GM21526 (cell line): Measurements from ENCODE around the gene SF1.

Experiments used
- ATAC-seq: cut with Tn5 transposase; IDR thresholded peaks from one replicate; pipeline ENCODE4 v1.9.1; 2021; ENCODE audit warnings: moderate library complexity; ENCODE audit not compliant: unreplicated experiment, low FRiP score

The SF1 gene

DNA sequence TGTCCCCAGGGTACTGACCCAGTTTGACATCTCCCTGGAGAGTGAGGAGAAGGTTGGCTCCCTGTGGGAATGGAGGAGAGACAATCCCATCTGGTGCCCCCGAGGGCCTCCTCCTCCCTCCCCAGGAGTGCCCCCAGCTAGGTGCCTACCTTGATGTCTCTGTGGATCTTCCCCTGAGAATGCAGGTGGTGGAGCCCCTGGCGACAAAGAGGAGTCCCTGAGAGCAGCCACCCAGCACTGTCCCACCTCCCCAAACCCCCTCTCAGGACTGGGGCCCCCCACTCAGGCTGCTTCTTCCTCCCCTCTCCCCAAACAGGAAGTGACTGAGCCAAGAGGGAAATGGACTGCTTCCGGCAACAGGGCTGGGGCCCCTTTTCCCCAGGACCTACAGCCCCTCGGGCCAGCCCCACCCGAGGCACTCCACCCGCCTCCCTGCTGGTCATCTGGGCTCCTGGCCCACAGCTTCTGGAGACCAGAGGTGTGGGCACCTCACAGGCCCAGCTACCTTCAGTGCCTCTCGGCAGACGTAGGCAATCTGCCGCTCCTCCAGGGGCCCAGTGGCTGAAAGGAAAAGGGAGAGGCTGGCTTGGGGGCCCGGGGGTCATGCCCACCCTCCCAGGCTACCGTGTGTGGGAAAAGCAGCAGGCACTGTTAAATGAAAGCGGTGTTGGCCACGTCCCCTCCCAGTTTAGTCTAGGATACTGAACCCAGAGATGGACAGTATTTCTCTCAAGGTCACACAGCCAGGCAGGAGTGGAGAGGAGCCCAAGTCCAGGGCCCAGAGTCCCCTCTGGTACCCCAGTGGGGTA lies 23.4 kb upstream of the SF1 start:
- ATAC-seq: no peak

GRCh38 chr11:64801158-64801464 lies 22.8 kb upstream of the SF1 start:
- no peak for ATAC-seq

- ATAC-seq: no peak
Observed at GRCh38 chr11:64800303-64801157, 22.2 kb upstream of the SF1 start.

DNA sequence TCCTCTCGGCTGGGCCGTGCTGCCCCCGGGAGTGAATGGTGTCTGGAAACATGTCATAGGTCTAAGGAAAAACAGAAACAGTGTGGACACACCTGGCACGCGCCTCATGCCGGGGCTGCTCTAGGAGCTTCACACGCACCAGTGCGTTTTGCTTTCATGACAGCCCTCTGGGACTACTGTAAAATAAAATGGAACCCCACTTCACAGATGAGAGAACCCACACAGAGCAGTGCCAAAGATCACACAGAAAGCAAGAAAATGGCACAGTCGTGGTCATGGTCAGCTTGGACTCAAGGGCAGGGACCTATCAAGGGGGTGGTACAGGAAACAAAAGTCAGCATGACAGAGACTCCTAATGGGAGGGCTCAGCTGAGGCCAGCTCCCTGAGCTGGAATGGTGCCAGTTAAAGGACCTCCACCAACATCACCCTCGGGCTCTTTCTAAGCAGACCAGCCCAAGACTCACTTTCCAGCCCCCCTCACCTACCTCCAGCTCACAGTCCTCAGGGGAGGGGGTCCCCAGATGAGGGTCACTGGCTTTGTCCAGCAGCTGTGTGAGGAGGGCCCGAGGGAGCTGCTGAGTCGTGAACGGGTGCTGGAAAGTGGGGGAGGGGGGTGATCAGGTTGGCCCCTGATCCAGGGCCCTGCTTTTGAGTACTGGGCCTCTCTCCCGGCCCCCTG lies 21.4 kb upstream of the SF1 start:
- no peak for ATAC-seq

DNA sequence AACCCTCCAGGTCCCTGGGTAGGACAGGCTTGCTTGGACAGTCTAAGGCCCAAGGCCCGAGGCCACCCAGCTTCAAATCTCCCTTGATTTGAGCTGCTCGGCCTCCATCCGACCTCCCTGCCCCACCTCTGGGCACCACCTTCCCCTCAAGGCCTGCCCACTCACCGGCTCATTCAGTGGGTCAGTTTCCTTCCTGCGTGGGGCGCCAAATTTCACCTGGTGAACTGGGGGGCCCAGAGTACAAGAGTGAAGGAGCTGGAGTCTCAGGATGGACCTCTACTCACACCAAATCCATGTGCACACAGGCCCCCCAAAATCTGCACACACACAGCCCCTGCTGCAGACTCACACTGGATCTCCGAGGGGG lies 20.9 kb upstream of the SF1 start:
- ATAC-seq: no peak

DNA sequence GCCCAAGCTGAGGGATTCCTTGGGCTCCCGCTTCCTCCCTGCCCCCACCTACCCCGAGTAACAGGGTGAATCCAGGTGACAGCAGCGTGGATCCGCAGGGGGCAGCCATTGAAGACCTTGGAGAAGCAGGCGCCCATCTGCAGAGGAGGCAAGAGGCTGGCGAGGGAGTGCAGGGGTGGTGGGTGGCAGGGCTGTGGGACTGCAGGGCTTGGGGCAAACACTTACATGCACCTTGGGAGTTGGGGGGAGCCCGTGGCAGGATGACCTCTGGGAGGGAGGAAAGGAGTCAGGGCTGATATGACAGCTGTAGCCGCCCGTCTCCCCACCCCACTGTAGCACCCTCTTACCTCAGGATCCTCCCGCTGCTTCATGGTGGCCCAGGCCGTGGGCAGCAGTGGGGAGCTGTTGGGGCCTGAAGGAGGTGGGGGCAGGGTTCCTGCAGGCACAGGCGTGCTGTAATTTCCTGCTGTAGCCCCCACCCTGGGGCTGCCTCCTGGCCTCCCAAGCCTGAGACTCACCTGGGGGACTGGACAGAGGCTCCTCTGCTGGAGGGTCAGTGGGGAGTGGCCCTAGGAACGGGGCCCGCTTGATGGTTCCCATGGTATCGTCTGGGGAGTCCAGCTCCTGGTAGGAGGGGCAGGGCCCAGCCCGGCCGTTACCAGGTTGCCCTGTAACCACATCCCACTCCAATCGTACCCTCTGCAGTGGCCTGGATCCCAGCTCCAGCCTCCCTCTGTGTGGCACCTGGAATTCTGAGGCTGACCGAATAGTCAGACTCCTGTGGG lies 18.6 kb upstream of the SF1 start:
- no peak for ATAC-seq

- ATAC-seq: no peak
Observed at GRCh38 chr11:64796047-64796756, 17.9 kb upstream of the SF1 start.

- ATAC-seq: no peak
Observed at GRCh38 chr11:64794526-64794925, 16.2 kb upstream of the SF1 start.

DNA sequence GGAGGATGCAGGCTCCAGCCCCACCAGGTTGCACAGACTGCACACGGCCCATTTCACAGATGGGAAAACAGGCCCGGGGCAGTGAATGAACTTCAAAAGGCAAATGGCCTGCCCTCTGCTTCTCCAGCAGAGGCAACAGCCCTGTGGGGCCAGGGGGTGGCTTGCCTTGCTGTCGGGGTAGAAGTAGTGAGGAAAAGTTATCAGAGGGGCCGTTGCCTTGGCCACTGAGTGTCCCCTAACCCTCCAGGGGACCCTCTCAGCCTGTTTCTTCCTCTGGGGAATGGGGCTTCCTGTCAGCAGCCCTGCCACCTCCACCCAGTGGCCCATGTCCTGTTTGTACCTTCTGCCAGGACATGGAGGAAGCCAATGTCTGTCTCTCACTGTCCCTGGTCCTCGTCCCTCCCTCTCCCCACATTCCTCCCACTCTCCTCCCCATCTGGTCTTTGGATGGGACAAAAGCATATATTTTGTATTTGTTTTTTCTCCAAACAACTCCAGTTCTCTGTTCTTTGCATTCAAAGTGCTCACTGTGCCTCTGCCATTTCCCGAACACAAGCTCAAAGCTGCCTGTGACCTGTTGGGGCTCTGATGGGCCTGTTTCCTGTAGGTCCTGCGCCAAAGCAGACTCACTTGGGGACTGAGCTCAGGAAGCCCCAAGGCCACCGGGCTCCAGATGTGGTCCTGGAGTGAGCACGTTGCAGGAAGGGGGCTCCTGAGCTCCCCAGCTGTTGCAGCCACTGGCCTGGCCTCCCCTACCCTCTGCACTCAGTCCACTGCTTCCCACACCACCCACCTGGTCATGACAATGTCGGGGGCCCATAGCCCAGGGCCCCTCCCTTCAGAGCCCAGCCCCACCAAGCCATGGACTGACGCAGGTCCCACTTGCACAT lies 15.2 kb upstream of the SF1 start:
- no peak for ATAC-seq

DNA sequence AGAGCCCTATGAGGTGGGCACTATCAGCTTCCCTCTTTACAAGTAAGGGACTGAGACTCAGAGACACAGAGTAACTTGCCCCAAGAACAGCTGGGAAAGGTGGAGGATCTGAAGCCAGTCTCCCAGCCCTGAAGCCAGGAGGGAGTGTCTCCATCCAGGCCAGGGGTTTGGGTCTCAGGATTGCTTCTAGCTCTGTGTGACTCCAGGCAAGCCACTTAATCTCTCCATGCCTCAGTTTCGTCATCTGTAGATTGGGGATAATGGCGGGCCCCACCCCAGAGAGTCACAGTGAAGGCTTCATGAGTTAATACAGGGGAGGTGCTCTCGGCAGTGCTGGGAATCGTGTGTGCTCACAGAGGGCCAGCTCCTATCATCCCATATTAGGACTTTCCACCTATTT lies 14.1 kb upstream of the SF1 start:
- ATAC-seq: no peak

DNA sequence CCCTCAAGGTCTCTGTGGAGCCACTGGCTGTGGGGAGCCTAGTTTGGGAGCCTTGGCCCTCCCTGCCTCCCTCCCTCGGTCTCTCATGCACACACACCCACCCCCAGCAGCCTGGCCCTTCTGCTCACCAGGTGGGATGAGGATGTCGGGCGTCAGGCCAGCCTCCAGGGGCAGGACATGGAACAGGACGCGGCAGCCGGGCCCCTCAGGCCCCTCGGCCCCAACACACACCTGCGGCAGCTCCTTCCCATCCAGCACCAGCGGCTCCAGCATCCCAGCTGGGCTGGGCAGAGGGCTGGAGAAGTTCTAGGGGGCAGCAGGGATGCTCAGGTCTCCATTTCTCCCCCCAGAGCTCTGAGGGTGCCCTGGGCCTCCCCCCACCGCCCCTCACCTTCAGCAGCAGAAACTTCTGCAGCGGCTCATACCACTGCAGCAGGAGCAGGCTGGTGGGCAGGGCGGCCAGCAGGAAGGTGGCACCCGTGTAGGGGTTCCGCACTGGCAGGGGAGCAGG lies 13.5 kb upstream of the SF1 start:
- no peak for ATAC-seq

GRCh38 chr11:64790205-64791095 lies 12.1 kb upstream of the SF1 start:
- ATAC-seq: no peak

- ATAC-seq: no peak
Observed at GRCh38 chr11:64789331-64790204, 11.2 kb upstream of the SF1 start.

DNA sequence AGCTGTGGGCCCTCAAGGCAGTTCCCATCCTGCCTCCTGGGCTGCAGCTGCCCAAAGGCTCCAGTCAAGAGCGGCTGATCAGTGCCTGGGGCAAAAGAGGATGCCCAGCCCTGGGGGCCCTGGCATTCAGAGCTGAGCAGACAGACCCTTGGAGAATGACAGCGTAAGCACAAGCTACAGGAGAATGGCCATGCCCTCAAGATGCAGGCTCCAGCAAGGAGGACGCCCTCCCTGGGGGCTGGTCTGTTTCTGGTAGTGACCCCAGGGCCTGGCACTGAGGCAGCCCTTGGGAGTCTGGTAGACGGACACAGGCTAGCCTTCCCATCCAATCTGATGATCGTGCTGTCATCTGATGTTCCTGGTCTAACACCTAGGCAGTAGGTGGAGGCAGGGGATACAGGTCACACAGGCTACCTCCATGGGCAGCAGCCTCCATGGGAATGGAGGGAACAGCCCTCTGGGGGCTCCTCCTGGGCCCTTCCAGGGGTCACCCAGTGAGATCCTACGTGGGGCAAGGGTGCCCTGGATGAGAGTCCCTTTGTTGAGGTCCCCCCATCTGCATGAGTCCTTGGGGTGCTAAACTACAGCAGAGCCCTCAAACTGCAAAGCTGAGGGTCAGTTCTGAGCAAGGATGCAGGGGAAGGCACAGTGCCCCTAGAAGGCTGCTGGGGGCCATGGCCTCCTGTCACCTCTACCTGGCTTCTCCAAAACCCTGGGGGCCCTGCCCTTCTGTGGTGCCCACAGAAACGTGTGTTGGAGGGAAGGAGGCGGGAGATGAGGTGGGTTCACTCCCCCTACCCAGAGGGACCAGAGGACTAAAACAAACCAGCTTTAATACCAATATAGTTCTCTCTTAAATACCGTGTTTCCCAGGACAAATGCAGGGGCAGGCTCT lies 10.2 kb upstream of the SF1 start:
- ATAC-seq: no peak

DNA sequence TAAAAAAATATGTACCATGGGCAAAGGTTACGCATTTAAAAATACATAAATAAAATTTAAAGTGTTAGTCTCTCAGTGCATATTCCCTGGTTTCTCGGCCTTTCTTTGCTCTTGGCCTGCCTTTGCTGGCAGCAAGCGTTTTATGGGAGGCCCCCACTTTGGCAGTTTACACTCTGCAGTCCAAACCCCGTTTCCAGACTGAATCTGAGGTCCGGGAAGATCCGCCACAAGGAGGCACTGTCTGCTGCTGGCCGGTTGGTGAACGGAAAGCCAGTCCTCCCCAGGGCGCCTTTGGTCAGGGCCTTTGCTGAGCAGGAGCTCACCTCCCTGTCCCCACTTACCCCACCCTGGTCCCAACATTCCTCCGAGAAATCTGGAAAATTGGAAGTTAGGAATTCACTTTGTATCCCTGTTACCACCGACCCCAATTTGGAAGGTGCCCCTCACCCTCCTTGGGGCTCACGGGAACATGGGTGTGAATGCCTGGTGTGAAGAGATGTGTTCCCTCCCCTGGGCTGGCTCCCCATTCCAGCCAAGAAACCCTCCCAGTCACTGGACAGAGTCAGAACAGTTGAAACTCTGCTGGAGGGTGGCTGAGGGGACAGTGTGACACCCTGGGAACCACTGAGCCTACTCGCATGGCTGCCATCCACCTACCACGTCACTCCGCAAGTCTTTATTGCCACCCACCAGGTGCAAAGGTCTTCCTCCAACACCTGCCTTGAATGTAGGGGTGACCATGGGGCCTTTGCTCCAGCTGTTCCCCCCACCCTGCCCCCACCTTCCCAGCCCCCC lies 9.4 kb upstream of the SF1 start:
- no peak for ATAC-seq
